ENCODE data around the gene CCDC6. TPM values are rescaled to one million over a fixed set of nuclear protein-coding genes. Genes with fewer than 3 reads are reported as not detected.
"Not testable (repeated sequence)": the region's sequence is repeated elsewhere in the genome, so short reads cannot be mapped to it uniquely, and the experiment has no call there.

CCDC6 gene
- total RNA-seq, 1 donor from 2014 or later, result 24.0 TPM

DNA sequence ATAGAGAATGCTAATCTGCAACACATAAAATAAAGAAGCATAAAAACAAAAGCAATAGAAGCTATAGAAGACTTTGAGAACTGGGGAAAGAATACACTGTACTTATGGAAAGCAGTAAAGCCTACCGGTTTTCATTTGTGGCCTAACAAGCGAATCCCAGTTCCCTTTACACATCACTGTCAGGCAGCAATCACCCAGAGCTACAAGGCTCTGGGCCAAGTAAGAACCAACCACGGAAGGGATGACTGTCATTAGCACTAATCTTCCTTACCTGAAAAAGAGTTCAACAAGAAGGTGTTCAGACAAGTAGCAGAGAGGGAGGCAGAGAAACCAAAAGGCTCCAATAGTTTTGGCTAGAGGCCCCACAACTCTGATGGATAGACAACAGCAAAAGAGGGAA, 15.0 kb downstream of the CCDC6 start:
- FAIRE-seq (no peak), DNase-seq (ENCODE audit: low read depth) (no peak)
- Histone ChIP-seq H3K27me3 (ENCODE audit: control insufficient read depth, insufficient read depth, low read length) (no peaks in the 10 kb centered on the region), H3K36me3 (ENCODE audit: control insufficient read depth, insufficient read depth, low read length) (no peaks in the 10 kb centered on the region), H3K4me3 (ENCODE audit: low read depth, low read length) (no peak overlapping the region)
- TF ChIP-seq, protein P1, sequence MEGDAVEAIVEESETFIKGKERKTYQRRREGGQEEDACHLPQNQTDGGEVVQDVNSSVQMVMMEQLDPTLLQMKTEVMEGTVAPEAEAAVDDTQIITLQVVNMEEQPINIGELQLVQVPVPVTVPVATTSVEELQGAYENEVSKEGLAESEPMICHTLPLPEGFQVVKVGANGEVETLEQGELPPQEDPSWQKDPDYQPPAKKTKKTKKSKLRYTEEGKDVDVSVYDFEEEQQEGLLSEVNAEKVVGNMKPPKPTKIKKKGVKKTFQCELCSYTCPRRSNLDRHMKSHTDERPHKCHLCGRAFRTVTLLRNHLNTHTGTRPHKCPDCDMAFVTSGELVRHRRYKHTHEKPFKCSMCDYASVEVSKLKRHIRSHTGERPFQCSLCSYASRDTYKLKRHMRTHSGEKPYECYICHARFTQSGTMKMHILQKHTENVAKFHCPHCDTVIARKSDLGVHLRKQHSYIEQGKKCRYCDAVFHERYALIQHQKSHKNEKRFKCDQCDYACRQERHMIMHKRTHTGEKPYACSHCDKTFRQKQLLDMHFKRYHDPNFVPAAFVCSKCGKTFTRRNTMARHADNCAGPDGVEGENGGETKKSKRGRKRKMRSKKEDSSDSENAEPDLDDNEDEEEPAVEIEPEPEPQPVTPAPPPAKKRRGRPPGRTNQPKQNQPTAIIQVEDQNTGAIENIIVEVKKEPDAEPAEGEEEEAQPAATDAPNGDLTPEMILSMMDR (IDR thresholded peaks at IDR 0.05; ENCODE audit: insufficient read depth, low read length, severe bottlenecking), result no peak

DNA sequence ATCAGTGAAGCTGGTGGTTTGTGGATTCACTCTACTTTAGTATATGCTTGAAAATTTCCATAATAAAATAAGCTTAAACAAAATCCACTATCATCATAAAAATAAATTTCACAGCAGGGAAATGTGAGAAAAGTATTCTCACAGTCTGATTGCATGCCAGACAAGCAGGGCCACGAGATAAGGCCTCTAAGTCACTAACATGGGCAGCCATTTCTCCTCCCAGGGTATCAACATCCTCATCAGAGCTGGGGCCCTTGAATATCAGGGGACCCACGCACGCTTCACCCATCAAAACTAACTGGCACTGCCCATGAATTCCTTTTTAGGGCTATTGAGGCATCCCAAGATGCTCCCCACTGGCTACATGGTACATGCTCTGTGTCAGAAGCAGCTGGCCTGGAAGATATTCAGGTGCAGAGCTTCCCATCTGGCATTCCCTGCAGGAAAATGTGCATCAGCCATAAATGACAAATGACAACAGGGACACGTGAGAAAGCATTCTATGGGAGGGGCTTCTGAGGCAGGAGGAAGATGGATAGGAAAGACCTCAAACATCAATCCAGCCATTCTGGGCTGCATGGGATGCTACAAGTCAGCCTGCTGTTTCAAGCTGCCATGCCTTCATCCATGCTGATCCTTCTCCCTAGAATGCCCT, 17.4 kb downstream of the CCDC6 start:
- TF ChIP-seq, protein P1 (IDR thresholded peaks at IDR 0.05; ENCODE audit: insufficient read depth, low read length, severe bottlenecking), result no peak
- no peak for FAIRE-seq

DNA sequence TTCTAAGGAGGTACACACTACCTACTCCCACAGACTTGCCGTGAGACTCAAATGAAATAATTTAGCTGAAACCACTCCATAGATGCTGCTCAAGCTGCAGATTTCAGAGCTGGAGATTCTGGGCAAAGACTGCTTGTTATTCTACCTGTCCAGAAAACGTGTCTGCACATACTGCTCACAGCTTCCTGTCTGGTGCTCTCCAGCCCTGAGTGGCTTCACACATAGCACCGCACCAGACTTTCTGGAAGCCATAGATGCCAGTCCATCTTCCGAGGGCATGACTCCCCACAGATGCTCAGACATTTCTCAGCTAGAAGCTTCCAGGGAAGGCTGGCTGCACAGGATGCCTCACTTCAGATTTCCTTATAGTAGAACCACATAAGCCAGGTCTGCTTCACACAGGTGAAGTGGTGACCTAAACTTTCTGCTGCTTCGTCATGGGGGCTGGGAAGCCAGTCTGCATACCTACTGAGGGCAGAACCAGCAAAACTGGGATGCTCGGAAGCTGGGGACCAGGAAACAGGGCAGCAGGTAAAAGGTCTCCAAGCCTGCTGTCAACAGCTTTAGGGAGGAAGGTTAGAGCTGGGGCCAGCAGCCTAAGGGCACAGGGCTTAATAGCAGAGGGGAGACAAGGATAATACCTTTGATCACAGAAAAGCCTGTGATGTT, 18.2 kb downstream of the CCDC6 start:
- DNase-seq (ENCODE audit: low read depth) (no peak), FAIRE-seq (no peak)
- TF ChIP-seq, protein P1 (IDR thresholded peaks at IDR 0.05; ENCODE audit: insufficient read depth, low read length, severe bottlenecking), result no peak
- H3K27me3 ChIP-seq (ENCODE audit: control insufficient read depth, insufficient read depth, low read length), result no peaks in the 10 kb centered on the region
- H3K4me3 ChIP-seq (ENCODE audit: low read depth, low read length), result no peak overlapping the region
- no peaks in the 10 kb centered on the region for H3K36me3 ChIP-seq (ENCODE audit: control insufficient read depth, insufficient read depth, low read length)

More for the DNA sequence above, 17.4 kb downstream of the CCDC6 start:
- H3K4me3 ChIP-seq (ENCODE audit: low read depth, low read length), result no peak overlapping the region
- H3K27me3 ChIP-seq (ENCODE audit: control insufficient read depth, insufficient read depth, low read length), result no peaks in the 10 kb centered on the region
- no peaks in the 10 kb centered on the region for H3K36me3 ChIP-seq (ENCODE audit: control insufficient read depth, insufficient read depth, low read length)
- no peak for DNase-seq (ENCODE audit: low read depth)

DNA sequence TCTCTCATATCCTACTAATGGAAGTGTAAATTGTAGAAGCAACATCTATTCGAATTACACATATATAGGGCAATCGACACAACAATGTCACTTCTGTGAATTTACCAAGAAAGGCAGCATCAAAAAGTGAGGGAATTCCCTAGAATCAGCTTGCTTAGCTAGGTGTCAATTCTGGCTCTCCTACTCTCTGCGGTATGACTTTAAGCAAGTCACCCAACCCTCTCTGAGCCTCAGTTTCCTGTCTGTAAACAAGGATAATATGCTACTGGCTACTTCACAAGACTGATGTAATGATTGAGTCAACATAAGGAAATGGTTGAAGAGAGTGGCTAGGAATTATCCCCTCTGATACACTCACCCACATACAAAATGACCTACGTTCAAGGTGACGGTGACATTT, 19.4 kb downstream of the CCDC6 start:
- Histone ChIP-seq H3K4me3 (ENCODE audit: low read depth, low read length) (no peak overlapping the region), H3K27me3 (ENCODE audit: control insufficient read depth, insufficient read depth, low read length) (no peaks in the 10 kb centered on the region), H3K36me3 (ENCODE audit: control insufficient read depth, insufficient read depth, low read length) (no peaks in the 10 kb centered on the region)
- FAIRE-seq (no peak), DNase-seq (ENCODE audit: low read depth) (peak; percentile 30)
- TF ChIP-seq, protein P1 (IDR thresholded peaks at IDR 0.05; ENCODE audit: insufficient read depth, low read length, severe bottlenecking), result no peak

DNA sequence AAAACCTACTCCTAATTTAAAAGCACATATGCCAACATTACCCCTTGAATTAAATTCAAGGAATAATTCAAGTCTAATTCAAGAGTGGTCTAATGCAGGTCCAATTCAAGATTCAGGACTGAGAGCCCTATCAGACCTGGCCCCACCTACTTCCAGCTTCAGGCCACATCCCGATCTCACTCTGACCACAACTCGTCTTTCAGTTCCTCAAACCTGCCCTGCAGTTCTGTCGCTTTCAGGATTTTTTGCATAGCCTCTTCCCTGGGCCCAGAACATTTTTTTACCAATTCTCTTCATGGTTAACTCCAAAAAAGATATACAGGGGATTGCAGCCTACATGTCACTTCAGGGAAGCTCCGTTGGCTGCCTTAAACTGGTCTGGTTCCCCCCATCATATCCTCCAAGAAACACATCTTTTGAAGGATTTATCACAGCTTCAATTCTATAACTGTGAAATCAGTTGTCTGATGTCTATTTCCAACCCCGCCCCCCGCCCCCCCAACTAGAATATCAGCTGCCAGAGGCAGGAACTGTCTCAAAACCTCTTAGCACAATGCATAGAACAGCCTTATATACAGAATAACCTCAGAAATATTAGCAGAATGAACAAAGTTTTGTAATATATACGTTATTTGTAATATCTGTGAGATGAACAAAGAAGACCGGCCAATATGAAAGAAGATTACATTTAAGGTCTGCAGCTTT, 20.8 kb downstream of the CCDC6 start:
- Histone ChIP-seq H3K36me3 (ENCODE audit: control insufficient read depth, insufficient read depth, low read length) (peaks cover 1% of the 10 kb centered on the region), H3K4me3 (ENCODE audit: low read depth, low read length) (no peak overlapping the region), H3K27me3 (ENCODE audit: control insufficient read depth, insufficient read depth, low read length) (no peaks in the 10 kb centered on the region)
- DNase-seq (ENCODE audit: low read depth) (no peak), FAIRE-seq (no peak)
- TF ChIP-seq, protein P1 (IDR thresholded peaks at IDR 0.05; ENCODE audit: insufficient read depth, low read length, severe bottlenecking), result no peak

DNA sequence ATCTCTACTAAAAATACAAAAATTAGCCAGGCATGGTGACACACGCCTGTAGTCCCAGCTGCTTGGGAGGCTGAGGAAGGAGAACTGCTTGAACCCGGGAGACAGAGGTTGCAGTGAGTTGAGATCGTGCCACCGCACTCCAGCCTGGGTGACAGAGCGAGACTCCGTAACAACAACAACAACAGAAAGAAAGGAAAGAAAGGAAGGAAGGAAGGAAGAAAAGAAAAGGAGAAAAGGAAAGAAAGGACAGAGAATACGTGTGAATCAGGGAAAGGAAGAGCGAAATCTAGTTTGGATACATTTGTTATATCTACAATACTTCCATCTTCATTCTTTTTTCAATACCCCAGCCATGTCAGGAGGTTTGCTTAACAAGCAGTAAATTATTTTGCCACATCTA, 21.5 kb downstream of the CCDC6 start:
- not testable (repeated sequence) for H3K36me3 ChIP-seq (ENCODE audit: control insufficient read depth, insufficient read depth, low read length); FAIRE-seq; H3K27me3 ChIP-seq (ENCODE audit: control insufficient read depth, insufficient read depth, low read length); H3K4me3 ChIP-seq (ENCODE audit: low read depth, low read length); DNase-seq (ENCODE audit: low read depth)
